ENCODE measurements around the gene C1QTNF1.
"Not testable (repeated sequence)": the region's sequence is repeated elsewhere in the genome, so short reads cannot be mapped to it uniquely, and the experiment has no call there.

The C1QTNF1 gene

GRCh38 chr17:79053251-79053925, 29.4 kb downstream of the C1QTNF1 start:
- DNase-seq (ENCODE audit: low read depth in 2 of 2), result no peak

GRCh38 chr17:79054200-79054960, 30.4 kb downstream of the C1QTNF1 start:
- DNase-seq (ENCODE audit: low read depth in 2 of 2), result no peak

GRCh38 chr17:79055197-79055596, 31.2 kb downstream of the C1QTNF1 start:
- no peak for DNase-seq (ENCODE audit: low read depth in 2 of 2)

DNA sequence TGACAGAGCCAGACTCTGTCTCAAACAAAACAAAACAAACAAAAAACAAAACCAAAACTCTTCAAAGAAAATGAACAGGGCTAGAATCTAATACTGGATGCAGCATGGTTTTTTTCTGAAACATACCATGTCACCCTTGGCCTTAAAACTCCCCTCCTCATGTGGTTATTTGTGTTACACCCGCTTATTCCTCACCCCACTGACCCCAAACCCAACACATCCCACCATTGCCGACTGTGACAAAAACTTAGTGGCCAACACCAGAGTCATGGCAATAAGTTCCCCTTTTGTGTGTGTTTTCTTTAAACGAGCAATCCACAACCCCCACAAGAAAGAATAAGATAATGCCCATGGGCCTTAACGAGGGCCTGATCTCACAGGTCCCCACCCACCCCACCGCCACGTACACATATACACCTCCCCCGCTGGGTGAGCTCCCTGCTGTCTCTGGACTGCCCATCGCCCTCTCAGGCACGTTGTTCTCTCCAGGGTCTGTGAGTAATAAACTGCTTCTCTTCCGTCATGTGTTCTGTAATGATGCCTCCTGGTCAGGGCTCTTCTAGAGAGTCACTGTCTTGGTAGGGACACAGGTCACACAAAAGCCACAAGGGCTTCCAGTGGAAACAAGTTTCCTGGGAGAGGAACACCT, 33.9 kb downstream of the C1QTNF1 start:
- DNase-seq (ENCODE audit: low read depth in 2 of 2), result no peak

- no peak for DNase-seq (ENCODE audit: low read depth in 2 of 2)
Observed at GRCh38 chr17:79062691-79063090, 38.7 kb downstream of the C1QTNF1 start.

- DNase-seq (ENCODE audit: low read depth in 2 of 2), result no peak
Observed at GRCh38 chr17:79064026-79064425, 40.1 kb downstream of the C1QTNF1 start.

DNA sequence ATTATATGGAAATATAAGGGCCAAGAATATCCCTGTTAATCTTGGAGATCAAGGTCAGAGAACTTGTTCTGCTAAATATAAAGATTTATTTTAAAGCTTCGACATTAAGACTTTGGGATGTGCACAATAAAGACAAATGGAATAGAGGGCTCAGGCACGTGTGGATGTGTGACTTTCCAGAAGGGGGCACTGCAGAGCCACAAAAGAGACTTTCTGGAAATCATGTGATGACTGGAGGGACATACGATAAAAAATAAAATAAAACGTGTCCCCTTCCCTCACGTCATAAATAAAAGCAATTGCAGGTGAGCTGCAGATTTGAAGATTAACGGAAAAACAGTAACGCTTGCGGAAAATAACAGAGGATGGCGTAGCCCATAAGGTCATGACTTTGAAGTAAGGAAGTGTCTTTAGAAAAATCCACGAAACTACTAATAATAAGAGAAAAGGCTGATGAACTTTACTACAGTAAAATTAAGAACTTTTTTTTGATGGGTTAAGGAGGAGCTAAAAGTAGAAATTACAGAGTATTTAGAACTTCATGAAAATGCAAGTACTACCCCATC, 41.2 kb downstream of the C1QTNF1 start:
- DNase-seq (ENCODE audit: low read depth in 2 of 2), result peak; percentile 11 to 19

DNA sequence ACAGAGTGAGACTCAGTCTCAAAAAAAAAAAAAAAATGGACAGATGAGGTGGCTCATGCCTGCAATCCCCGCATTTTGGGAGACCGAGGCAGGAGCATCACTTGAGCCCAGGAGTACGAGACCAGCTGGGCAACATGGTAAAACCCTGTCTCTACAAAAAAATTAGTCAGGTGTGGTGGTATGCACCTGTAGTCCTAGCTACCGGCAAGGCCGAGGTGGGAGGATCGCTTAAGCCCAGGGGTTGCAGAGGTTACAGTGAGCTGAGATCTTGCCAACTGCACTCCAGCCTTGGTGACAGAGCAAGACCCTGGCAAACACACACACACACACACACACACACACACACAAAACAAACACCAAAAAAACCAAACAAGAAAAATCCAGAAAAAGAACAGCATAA, 43.0 kb downstream of the C1QTNF1 start:
- DNase-seq (ENCODE audit: low read depth in 2 of 2), result no peak

GRCh38 chr17:79070266-79070880, 46.4 kb downstream of the C1QTNF1 start:
- DNase-seq (ENCODE audit: low read depth in 2 of 2), result no peak

GRCh38 chr17:79071161-79071740, 47.3 kb downstream of the C1QTNF1 start:
- no peak for DNase-seq (ENCODE audit: low read depth in 2 of 2)

DNA sequence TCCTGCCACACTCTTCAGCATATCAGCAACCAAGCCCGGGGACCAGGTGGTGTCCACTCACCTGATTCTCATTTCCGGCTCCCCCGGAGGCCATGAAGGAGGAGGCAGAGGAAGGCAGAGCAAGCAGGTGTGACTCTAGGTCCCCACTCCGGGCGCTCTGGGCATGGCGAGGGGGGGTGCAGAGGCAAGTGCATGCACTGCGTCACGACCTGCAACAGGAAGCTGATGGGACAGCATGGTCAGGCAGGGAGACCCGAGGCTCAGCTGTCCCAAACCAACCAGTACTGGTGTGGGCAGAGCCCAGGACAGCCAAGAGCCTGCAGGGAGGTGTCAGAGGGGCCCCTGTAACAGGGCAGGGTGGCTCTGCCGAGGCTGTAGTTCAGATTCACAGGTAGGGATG, 48.6 kb downstream of the C1QTNF1 start:
- DNase-seq (ENCODE audit: low read depth in 2 of 2), result no peak

DNA sequence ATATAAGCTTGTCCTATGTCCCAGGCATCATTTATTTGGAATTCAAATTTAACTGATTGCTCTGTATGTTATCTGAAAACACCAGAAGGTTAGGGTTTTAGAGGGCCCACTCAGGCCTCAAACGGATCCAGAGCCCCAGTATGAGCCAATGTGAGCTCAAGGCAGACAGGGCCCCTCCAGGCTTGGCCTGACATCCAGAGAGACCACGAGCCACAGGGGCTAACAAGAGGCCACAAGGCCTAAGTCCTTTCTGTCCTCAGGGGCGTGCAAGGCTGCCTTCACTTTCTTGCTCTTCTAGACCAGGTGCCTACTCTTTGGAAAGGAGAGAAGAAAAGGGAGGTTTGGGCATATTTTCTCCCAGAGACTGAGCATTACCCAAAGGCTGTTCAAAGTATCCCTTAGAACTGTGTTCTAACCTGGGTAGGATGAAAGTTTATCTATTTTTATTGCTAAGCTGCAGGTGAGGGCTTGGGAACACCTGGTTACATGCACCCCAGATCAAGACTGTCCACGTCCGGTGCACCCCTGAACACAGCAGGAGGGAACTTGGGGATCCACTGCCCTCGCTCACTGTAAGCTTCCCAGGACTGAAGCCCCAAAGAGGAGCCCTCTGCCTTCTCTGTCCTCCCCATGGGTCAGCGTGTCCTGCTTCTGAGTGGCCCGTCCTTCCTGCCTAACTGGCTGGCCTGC, 49.2 kb downstream of the C1QTNF1 start:
- no peak for DNase-seq (ENCODE audit: low read depth in 2 of 2)

- no peak for DNase-seq (ENCODE audit: low read depth in 2 of 2)
Observed at GRCh38 chr17:79073706-79074088, 49.7 kb downstream of the C1QTNF1 start.

- DNase-seq (ENCODE audit: low read depth in 2 of 2), result not testable (repeated sequence)
Observed at GRCh38 chr17:79074121-79074648, 50.2 kb downstream of the C1QTNF1 start.

- peak; percentile 93 for DNase-seq (ENCODE audit: low read depth in 2 of 2)
Observed at GRCh38 chr17:79074649-79075445, 50.9 kb downstream of the C1QTNF1 start, which contains the start of gene ENGASE. Gene ENGASE, plus strand, starts transcription at chr17:79074824. Its CDS starts 121 bp downstream, at chr17:79074945.

DNA sequence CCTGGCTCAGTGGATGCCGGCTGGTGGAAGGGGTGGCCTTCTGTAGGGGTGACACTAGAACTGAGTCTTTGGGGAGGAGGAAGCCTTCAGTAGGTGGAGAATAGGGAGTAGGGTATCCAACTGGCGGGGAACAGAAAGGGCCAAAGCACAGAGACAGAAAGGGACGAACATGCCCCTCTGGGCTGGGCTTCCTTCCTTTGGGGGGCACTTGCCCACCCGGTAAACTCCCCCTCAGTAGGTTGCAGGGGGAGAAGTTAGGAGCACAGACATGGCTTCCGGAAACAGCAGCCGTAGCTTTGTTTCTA, 51.4 kb downstream of the C1QTNF1 start:
- no peak for DNase-seq (ENCODE audit: low read depth in 2 of 2)

DNA sequence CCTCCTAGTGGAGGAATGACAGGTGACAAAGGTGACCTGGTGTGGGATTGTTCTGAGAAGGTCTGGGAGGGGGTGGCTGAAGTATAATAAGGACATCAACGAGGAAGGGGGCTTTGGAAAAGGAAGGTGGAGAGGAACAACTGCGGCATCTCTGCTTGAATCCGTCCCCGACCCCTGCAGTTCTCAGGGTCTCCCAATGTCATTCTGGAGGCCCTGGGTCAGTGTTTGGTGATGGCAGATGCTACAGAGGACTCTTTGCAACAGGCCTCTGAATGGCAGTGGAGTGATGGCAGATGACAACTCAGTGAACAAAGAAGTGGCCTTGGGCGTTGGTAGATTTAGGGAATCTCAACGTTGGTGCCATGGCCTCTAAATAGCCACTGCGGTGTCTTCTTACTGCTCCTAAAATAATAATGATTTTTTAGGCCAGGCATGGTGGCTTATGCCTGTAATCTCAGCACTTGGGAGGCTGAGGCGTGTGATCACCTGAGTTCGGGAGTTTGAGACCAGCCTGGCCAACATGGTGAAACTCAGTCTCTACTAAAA, 52.0 kb downstream of the C1QTNF1 start:
- DNase-seq (ENCODE audit: low read depth in 2 of 2), result no peak

DNA sequence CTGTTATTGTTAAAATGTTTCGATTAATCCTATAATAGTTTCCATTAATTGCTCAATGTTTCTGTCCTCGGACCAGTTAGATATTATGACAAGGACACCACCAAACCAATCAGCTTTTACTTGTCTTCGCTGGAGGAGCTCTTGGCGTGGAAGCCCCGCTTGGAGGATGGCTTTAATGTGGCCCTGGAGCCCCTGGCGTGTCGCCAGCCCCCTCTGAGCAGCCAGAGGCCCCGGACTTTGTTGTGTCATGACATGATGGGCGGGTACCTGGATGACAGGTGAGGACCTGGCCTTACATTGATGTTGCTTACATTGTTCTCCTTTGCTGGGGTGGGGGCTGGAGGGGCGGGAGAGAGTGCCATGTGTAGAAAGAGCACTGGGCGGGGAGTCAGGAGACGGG, 53.6 kb downstream of the C1QTNF1 start:
- DNase-seq (ENCODE audit: low read depth in 2 of 2), result no peak

GRCh38 chr17:79078476-79079190, 54.7 kb downstream of the C1QTNF1 start:
- no peak for DNase-seq (ENCODE audit: low read depth in 2 of 2)
